Activated CD4-positive, alpha-beta T cell treated with anti-CD3 and anti-CD28 coated beads, Interleukin-2, amount 50 U/mL, for 1 hour (primary cell): Measurements from ENCODE around the gene ETV4.

Experiments used
- DNase-seq: peaks from one replicate; pipeline ENCODE4 v3.0.0-alpha.2; 2020

The ETV4 gene

DNA sequence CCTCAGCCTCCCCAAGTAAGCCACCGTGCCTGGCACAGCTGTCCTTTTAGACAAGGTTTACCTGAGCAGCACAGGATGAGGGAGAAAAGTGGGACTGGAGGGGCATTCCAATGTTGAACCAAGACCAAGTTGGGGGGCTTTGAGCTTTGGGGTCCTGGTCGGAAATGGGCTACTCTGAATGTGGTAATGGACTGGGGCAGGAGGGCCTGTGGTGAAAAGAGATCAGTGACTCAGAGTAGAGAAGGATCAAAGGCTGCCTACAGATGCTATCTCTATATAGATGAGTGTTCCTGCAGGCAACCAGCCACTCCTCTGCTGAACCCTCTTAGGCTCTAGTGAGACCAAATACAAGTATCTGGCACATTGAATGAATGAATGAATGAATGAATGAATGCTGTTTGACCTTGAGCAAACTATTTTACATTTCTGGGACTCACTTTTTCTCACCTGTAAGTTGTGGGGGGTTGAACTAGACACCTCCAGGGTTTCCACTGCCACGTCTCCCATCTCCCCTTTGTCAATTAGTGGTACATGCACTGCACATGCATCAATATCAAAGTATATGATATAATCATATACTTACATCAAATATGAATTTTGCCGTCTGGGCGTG lies 26.3 kb upstream of the ETV4 start:
- no peak for DNase-seq

DNA sequence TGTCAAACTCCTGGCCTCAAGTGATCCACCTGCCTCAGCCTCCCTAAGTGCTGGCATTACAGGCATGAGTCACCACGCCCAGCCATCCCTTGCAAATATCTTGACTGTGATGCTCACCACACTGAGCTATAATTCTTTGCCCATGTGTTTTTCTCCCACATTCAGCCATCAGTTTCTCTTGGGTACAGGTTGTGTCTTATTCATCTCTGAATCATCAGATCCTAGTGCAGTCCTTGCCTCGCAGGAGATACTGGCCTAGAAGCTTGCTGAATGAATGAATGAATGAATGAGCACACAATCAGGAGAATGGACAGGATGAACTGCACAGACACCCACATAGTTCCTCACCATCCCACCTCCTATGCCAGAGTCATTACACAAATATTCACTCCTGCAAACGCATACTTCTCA lies 24.4 kb upstream of the ETV4 start:
- no peak for DNase-seq

GRCh38 chr17:43568506-43569082 lies 22.5 kb upstream of the ETV4 start:
- DNase-seq = no peak

- DNase-seq = no peak
These were observed 17.8 kb upstream of the ETV4 start for GRCh38 chr17:43563600-43564594.

GRCh38 chr17:43562679-43563599 lies 16.8 kb upstream of the ETV4 start:
- no peak for DNase-seq

DNA sequence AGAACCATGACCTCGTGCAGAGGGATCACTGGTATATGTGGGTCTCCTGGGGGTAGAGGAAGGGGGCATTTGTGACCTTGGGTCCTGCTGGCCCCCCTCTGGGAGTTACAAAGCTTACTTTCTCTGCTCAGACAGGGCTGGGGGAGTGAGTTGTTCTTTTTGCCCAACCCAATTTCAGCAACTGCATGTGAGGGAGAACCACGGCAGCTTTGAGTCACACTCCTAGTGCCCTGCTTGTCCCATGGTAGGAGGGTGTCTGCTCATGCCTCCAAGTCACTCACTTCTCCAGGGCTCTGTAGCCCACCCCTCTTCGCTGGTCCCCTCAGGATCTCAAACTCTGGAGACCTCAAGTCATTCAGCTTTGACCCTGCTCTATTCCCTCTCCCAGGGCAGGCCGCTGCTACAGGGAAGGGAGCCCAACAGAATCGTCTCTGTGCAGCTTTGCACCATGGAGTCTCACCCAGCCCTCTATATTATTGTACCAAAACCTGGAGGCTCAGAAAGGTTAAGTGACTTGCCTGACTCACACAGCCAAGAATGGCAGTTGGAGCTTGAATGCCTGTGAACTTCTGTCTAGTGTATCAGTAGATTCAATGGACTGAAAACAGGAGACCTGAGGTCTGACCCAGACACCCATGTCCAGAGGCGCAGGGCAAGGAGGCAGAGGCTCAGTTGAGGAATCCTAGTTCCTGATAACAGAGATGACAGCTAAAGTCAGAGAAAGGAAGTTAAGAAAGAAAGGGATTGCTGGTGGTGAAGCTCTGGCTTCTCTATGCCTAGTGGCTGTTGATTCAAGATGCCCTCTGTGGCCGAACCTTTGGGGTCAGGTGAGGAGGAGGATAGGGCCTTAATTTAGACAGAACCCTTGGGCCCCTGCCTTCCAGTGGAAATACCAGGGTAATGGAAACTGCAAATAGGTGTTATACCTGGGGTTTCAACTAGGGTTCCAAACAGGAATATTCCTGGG lies 14.6 kb upstream of the ETV4 start:
- DNase-seq = no peak

- DNase-seq = no peak
These were observed 13.1 kb upstream of the ETV4 start for GRCh38 chr17:43559161-43559816.

GRCh38 chr17:43558805-43559160 lies 12.6 kb upstream of the ETV4 start:
- no peak for DNase-seq

- no peak for DNase-seq
These were observed 10.2 kb upstream of the ETV4 start for GRCh38 chr17:43556292-43556691.

GRCh38 chr17:43554857-43555256 lies 8.7 kb upstream of the ETV4 start:
- DNase-seq = no peak

- DNase-seq = no peak
These were observed 7.4 kb upstream of the ETV4 start for GRCh38 chr17:43553573-43553972.

DNA sequence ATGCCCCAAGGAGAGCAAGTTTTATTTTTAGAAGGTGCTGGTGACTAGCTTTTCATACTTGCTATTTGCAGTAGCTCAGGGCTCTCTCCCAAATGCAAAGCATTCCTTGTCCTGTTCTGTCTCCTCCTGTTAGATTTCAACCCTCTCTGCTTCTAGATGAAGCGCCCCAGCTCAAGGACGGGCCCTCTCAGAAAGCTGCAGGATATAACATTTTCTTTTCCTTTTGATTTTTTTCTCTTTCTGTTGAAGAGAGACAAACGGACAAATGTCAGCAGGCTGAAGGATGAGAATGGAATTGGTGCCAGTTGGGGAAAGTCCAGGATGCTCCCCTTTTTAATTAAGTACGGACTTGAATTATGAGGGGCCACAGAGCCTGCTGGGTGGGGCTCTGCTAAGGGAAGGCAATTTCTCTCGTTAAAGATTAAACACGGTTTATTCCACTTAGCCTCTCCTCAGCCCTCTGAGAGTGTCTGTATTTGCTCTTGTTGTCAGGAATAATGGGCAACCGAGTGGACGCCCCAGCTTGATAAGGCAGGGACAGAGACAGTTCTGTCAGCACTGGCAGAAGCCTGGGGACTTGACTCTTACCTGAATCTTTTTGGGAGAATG lies 6.2 kb upstream of the ETV4 start:
- DNase-seq = no peak

DNA sequence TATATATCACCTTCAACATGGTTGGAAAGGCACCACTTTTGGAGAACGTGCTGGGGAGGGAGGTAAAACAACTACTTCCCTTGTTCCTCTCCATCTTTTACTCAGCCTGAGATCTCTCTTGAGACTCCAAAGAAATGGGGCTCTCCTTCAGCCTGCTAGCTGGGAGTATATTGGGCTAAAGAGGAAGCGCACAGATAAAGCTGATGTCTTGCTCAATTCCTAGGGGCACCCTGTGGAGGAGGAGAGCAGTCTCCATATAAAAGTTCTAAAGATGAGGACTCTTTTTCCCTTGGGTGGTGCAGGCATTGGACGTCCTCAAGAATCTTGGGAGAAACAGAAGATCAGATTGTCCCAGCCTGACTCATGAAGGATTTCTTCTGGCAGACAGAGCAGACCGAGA lies 4.6 kb upstream of the ETV4 start:
- no peak for DNase-seq

DNA sequence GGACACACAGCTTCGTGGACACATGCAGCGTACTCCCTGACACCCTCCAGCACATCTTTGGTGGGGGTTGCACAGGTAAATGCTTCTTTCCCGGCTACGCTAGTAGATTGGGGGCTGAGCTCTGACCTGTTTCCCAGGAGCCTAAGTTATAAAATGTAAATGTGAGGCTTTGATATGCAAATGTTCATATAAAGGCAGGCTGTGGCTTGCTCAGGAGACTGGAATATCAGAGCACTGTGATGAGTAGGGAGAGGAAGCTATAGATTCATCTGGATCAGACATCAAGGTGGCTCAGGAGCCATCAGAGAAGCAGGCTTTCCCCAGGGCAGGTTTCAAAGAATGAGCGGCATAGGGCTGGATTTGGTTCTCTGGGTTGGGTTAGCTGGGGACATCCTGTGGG lies 3.4 kb upstream of the ETV4 start:
- DNase-seq = no peak

GRCh38 chr17:43548689-43549379 lies 2.7 kb upstream of the ETV4 start:
- DNase-seq = no peak

DNA sequence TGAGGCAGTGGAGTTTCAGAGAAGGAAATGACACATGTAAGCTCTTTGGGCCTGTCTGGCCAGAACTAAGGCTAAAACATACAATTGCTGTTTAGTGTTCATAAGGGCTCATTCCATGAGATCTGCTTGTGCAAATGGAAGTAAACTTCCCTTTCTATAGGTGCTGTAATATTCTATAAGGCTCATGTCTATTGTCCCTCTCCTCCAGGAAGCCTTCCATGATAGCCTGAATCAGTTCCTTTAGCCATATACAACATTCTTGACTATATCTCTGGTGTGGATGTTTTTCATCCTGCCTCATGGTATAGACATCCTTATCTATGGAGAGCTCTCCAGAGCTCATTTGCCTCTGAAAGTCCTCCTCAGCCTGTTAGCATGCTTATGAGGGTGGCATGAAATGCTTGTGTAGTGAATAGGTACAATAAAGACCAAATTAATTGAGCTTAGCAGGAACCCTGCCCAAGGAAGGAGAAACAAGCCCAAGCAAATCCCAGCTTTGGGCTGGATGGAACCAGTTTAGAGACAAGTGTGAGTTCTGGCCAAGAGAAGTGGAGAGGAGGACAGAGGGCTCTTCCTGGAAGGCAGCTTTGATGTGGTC lies 1.6 kb upstream of the ETV4 start:
- DNase-seq = no peak

DNA sequence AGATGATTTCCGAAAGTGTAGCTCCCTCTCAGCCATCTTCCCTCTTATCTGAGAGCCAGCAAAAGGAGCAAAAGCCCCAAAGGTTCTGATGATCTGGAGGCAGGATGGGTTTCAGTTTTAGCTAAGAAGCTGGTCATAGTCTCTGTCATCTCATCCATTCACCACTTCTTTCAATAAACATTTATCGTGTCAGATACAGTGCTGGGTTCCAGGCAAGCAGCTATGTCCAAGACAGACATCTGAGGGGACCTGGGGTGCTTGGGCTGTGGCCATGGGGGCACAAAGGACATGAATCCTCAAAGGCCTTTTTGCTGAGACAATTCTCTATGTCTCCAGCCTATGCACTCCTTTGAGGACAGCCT lies 1.0 kb upstream of the ETV4 start:
- no peak for DNase-seq

- peak; percentile 15 for DNase-seq
These were observed 832 bp downstream of the ETV4 start for GRCh38 chr17:43545383-43545632.

DNA sequence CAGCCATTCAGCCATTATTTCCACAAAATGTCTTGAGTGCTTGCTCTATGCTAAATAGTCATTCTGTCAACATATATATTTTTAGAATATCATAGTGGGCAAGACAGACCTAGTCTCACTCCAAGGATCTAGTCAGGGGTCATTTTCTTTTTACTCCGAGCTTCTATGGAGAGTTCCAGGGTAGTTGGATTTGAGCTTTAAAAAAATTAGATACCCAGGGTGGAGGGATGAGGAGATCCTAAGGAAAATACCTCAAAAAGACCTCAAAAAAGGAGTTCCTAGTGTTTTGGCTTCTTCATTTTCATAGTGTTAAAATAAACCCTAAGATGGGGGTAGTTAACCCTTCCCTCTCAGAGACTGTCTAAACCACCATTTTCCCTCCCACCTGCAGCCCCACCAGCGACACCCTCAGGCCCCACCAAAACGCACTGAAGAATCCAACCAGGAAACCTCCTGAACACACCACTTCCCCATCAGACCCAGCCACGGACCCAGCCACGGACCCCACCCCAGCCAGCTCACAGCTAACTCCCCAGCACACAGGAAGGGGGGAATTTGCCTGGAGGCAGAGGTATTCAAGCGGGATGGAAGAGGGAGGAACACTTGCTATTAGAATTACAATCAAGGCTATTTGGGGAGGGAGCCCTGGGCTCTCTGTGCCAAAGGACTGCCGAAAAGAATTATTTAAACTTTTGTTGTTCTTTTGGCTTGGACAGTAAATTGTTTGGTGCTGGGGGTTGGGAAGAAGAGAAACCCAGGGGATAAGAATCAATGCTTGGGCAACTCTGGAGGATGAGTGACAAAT lies 2.2 kb downstream of the ETV4 start:
- no peak for DNase-seq
